Colonic mucosa (tissue), 4 donors: ENCODE data around the gene ZNF587B. TPM values are rescaled to one million over a fixed set of nuclear protein-coding genes. Genes with fewer than 3 reads are reported as not detected.
"Not testable (repeated sequence)": the region's sequence is repeated elsewhere in the genome, so short reads cannot be mapped to it uniquely, and the experiment has no call there.

Experiments
- DNase-seq: peaks from one replicate; pipeline ENCODE4 v3.0.0-alpha.2; 2020
- H3K27ac ChIP-seq: fragments of 200-600 bp; one replicate; pipeline ENCODE4 v1.8.0; 2021
- H3K27me3 ChIP-seq: fragments of 200-600 bp; one replicate; pipeline ENCODE4 v1.8.0; 2021
- H3K36me3 ChIP-seq: fragments of 200-600 bp; one replicate; pipeline ENCODE4 v1.8.0; 2021
- H3K4me1 ChIP-seq: fragments of 200-600 bp; one replicate; pipeline ENCODE4 v1.8.0; 2021; ENCODE audit warnings: mild to moderate bottlenecking
- H3K4me3 ChIP-seq: fragments of 200-600 bp; one replicate; pipeline ENCODE4 v1.8.0; 2021
- H3K9ac ChIP-seq, 2 donors: one replicate each; pipeline ENCODE4 v1.7.0; 2013; ENCODE audit warnings: control low read depth in 2 of 2, low read depth in 2 of 2, low read length in 2 of 2
- H3K9me3 ChIP-seq: fragments of 200-600 bp; one replicate; pipeline ENCODE4 v1.8.0; 2021
- CTCF ChIP-seq: fragments of 200-600 bp; IDR thresholded peaks from one replicate; pipeline ENCODE4 v1.8.0; 2022; ENCODE audit warnings: antibody characterized with exemption, mild to moderate bottlenecking
- intact Hi-C: fragments of 100-400 bp; cut with DNase I; formaldehyde crosslinking; loops from one replicate; pipeline ENCODE4 v1.14.1; 2022
- total RNA-seq, 2 donors: library from RNA; stranded (reverse); fragmentation: NEBNext Ultra II Directional in 1 of 2; extraction: Animal tissue kit (Norgen Biotek cat#: 25700) in 1 of 2; gene quantifications; one replicate each; pipeline ENCODE4 v1.2.1, GENCODE V29; 2021
- donor health status: healthy.
- donor health status: DM: no; HTN: no; CAD: no.
- donor health status: DM: no; HTN: no; CAD: no.

The ZNF587B gene
- total RNA-seq, 2 donors from 2014 or later, result 12.5 to 22.3 TPM

GRCh38 chr19:57812226-57812625 lies 17.9 kb upstream of the ZNF587B start:
- TF ChIP-seq CTCF, result no peak
- Histone ChIP-seq H3K9ac (no peak overlapping the region), H3K27me3 (no peaks in the 10 kb centered on the region), H3K4me1 (peaks cover 14% of the 10 kb centered on the region), H3K36me3 (peaks cover 4% of the 10 kb centered on the region), H3K27ac (no peak overlapping the region), H3K4me3 (no peak overlapping the region), H3K9me3 (no peaks in the 10 kb centered on the region)
- intact Hi-C loops, result no loop called here
- DNase-seq, result no peak

GRCh38 chr19:57812975-57813820 lies 16.9 kb upstream of the ZNF587B start:
- intact Hi-C loops, result not testable (repeated sequence)

GRCh38 chr19:57813919-57814504 lies 16.1 kb upstream of the ZNF587B start:
- Histone ChIP-seq H3K9me3 (no peaks in the 10 kb centered on the region), H3K4me3 (peak overlapping the region; percentile 81), H3K27me3 (no peaks in the 10 kb centered on the region), H3K27ac (peak overlapping the region; percentile 62), H3K4me1 (peaks cover 14% of the 10 kb centered on the region), H3K36me3 (peaks cover 4% of the 10 kb centered on the region), H3K9ac (peak overlapping the region; percentile 67 to 92)
- DNase-seq, result peak; percentile 72
- TF ChIP-seq CTCF, result no peak
- intact Hi-C loops, result no loop called here

More at GRCh38 chr19:57812975-57813820, 16.9 kb upstream of the ZNF587B start:
- Histone ChIP-seq H3K4me1 (peaks cover 14% of the 10 kb centered on the region), H3K27ac (peak overlapping the region; percentile 62), H3K4me3 (peak overlapping the region; percentile 81), H3K9ac (peak overlapping the region; percentile 67 to 92)
- not testable (repeated sequence) for H3K9me3 ChIP-seq, H3K36me3 ChIP-seq, H3K27me3 ChIP-seq, DNase-seq

- intact Hi-C loops, result no loop called here
- DNase-seq, result peak; percentile 96
- no peak for TF ChIP-seq CTCF
- Histone ChIP-seq H3K9ac (peak within 1 kb of the TSS; percentile 67 to 92), H3K27ac (peak within 1 kb of the TSS; percentile 62), H3K4me1 (peaks cover 14% of the 10 kb centered on the region), H3K27me3 (no peaks in the 10 kb centered on the region), H3K4me3 (peak within 1 kb of the TSS; percentile 81), H3K36me3 (peaks cover 3% of the 10 kb centered on the region), H3K9me3 (no peaks in the 10 kb centered on the region)
Observed at GRCh38 chr19:57814505-57815246, 15.4 kb upstream of the ZNF587B start, which contains the start of gene ZNF552. TSS of gene ZNF552 (minus strand) at chr19:57814913. CDS start at chr19:57814743, 170 bp downstream.

- Histone ChIP-seq H3K36me3 (no peaks in the 10 kb centered on the region), H3K9me3 (no peaks in the 10 kb centered on the region), H3K27me3 (no peaks in the 10 kb centered on the region), H3K4me3 (peak overlapping the region; percentile 81), H3K27ac (peak overlapping the region; percentile 62), H3K4me1 (peaks cover 11% of the 10 kb centered on the region), H3K9ac (peak overlapping the region in 1 of 2 donors; percentile 92)
- TF ChIP-seq CTCF, result no peak
- DNase-seq, result no peak
- intact Hi-C loops, result no loop called here
Observed at GRCh38 chr19:57815247-57816075, 14.6 kb upstream of the ZNF587B start.
